Measurements from ENCODE around the gene PANX1.

The PANX1 gene

DNA sequence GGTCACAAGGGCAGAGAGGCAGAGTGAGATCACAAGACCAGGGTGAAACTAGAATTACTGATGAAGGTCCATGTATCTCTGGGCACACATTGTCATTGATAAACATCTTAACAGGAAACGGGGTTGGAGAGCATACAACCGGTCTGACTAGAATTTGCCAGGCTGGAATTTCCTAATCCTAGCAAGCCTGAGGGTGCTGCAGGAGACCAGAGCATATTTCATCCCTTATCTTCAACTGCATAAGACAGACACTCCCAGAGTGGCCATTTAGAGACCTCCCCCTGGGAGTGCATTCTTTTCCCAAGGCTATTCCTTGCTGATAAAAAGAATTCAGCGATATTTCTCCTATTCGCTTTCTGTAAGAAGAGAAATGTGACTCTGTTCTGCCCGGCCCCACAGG lies 91.1 kb downstream of the PANX1 start:
- no peak for DNase-seq (ENCODE audit: low spot score)
- in situ Hi-C loops (cut with MboI; ENCODE audit: low pct_unique_long_range_greater_than_20kb, low sequenced_read_pairs, unreplicated experiment) = no loop called here
- TF ChIP-seq, protein P1, sequence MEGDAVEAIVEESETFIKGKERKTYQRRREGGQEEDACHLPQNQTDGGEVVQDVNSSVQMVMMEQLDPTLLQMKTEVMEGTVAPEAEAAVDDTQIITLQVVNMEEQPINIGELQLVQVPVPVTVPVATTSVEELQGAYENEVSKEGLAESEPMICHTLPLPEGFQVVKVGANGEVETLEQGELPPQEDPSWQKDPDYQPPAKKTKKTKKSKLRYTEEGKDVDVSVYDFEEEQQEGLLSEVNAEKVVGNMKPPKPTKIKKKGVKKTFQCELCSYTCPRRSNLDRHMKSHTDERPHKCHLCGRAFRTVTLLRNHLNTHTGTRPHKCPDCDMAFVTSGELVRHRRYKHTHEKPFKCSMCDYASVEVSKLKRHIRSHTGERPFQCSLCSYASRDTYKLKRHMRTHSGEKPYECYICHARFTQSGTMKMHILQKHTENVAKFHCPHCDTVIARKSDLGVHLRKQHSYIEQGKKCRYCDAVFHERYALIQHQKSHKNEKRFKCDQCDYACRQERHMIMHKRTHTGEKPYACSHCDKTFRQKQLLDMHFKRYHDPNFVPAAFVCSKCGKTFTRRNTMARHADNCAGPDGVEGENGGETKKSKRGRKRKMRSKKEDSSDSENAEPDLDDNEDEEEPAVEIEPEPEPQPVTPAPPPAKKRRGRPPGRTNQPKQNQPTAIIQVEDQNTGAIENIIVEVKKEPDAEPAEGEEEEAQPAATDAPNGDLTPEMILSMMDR (IDR thresholded peaks at IDR 0.05; ENCODE audit: extremely low read depth, insufficient read depth, missing control alignments) = no peak

DNA sequence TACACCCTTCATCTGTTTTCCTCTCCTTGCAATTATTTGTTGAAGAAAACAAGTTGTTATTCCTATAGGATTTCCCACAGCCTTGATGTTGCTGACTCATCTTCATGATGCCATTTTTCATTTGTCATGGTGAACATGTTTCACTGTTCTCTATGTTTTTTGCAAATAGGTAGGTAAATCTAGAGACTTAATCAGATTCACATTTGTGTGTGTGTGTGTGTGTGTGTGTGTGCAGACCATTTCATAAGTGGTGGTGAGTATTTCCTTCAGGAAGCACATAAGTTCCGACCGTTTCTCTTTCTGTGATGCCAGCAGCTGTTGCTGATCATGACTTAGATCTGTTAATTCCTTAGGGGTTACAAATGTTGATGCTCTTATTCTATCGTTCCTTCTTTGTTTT lies 95.4 kb downstream of the PANX1 start:
- in situ Hi-C loops (cut with MboI; ENCODE audit: low pct_unique_long_range_greater_than_20kb, low sequenced_read_pairs, unreplicated experiment) = no loop called here
- no peak for DNase-seq (ENCODE audit: low spot score)
- TF ChIP-seq, protein P1 (IDR thresholded peaks at IDR 0.05; ENCODE audit: extremely low read depth, insufficient read depth, missing control alignments) = no peak
